ENCODE measurements around the gene MGMT.

DNA sequence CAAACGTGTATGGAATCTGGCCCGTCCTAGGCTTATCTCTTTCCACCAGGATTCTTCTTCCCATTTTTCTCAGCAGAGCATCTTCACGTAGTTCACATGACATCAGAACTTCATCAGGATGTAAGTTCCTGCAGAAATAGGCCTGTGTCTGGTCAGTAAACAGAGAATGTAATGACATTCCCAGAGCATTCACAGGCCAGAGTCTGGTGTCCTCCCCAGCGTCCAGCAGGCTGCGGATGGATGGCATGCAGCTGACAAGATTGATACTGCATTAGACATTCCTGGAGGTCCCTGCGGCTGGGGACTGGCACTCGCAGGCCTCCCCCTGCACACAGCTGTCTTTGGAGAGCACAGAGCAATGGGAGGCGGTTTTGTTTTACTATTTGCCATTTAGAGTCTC is 28.7 kb downstream of the MGMT start:
- TF ChIP-seq POLR2A (IDR thresholded peaks at IDR 0.05; ENCODE audit: low read length) = no peak
- TF ChIP-seq GATA1 (IDR thresholded peaks at IDR 0.05; ENCODE audit: low read depth, low read length) = no peak

All from erythroblast (primary cell).